Hematopoietic multipotent progenitor cell treated with erythropoietin and hydrocortisone succinate and interleukin-3 and kit ligand, for 8 days (in vitro differentiated cells): ENCODE measurements around the gene TMEM236.

Experiments
- DNase-seq: peaks from one replicate; pipeline ENCODE4 v3.0.0-alpha.2; 2015

TMEM236 gene

DNA sequence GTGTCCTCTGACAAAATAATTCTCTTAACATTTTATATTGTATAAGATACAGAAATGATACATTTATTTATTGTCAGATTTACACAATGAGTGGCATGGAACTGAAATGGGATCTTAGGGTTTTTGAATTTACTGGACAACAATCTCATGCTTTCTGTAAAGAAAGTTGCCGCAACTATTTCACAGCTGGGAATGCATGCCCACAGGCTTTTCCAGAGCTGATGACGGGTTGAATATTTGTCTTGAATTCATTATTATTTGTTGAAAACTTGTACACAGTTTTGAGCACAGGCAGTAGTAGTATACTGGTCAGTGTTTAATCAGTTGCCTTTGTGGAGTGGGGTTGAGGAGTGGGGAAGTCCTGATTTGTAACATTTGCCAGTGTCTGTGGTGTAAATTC, 36.6 kb downstream of the TMEM236 start:
- DNase-seq, result no peak

DNA sequence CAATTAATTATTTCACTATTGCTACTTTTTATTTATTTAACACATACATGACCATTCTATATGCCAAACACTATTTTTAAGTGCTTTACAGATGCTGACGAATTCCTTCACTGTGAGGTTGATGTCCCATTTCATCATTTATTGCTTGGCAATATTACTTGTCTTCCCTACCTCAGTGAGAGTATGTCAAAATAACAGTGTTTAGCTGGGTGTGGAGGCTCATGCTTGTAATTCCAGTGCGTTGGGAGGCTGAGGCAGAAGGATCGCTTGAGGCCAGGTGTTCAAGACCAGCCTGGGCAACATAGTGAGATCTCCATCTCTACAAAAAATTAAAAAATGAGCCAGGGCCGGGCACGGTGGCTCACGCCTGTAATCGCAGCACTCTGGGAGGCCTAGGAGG, 37.4 kb downstream of the TMEM236 start:
- DNase-seq, result no peak

DNA sequence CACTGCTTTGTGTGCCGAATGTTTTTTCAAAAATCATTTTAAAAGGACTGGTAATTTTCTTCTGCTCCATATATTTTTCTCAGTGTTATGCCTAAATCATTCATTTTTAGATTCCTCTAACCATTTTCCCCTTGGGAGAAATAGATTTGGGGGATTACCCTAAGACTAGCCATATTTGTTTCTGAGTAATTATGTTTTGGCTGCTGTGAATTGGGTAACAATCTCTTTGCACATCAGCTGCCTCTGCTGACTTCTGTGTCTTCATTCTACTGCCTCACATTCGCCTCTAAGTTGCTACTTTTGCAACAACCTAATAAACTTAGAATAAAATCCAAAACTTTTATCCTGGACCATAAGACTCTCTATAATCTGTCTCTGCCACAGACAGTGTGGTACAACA, 38.6 kb downstream of the TMEM236 start:
- DNase-seq, result no peak

DNA sequence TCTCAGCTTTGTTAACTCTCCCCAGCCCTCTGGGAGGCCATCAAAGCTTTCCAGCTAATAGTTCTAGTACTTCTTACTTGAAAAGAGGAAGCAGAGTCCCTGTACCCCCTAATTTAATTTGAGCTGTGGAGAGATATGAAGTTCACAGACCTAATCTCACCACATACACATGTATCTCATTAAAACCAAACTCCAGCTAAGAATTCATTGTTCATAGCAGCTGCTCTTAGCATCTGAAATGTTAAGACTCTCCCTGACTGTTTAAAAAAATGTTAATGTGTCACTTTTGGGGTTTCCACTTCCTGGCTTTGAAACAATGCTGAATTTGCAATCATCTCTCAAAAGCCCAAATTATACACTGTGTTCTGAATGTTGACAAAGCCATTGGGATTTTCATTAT, 41.0 kb downstream of the TMEM236 start:
- DNase-seq, result peak; percentile 40

DNA sequence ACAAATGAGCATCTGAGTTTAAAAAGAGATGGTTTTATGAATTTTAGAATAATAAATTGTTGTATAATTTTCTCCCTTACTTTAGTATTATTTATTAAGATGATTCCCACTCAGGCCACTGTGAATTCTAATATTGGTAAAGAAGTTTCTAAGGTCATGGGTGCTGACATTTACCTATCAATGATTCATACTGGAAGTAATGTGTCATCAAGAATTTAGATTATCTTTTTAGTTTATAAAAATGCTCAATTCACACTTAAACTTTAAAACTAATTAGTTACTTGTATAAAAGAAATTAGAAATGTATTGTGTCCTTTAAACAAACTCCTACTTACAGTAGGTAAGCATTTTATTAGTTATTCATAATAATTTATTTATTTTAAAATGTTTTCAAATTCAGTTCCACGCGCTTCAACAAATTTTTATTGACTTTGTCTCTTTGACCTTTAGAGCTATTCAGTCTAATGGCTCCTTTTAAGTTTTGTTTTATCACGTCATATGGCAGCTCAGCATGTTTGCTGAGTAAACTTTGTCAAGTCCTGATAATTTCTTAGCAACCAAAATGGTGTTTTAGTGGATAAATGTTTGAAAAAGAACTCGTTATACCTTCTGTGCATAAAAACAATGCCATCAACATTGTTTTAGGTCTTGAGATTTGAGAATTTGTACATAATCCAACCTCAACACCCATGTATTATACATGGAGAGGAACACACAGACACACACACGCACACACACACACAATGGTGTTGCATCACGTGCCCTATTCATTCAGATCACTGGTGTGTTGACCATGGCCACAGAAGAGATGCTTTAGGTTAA, 42.0 kb downstream of the TMEM236 start:
- no peak for DNase-seq

DNA sequence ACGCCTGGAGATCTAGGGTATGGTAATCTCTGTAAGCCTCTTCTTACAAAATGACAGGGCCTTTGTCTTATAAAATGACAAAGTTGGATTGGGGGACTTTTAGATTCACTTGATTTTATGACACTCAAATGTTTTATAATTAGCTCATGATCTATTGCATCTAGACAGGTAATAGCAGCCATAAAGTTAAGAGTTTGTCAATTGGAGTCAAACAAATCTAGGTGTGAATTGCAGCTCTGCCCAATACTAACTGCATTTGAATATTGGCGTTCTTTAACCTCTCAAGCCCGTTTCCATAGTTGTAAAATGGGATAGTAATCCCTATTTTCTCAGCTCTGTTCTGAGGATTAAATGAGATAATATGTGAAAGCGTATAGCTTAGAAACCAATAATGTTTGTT, 43.1 kb downstream of the TMEM236 start:
- no peak for DNase-seq

DNA sequence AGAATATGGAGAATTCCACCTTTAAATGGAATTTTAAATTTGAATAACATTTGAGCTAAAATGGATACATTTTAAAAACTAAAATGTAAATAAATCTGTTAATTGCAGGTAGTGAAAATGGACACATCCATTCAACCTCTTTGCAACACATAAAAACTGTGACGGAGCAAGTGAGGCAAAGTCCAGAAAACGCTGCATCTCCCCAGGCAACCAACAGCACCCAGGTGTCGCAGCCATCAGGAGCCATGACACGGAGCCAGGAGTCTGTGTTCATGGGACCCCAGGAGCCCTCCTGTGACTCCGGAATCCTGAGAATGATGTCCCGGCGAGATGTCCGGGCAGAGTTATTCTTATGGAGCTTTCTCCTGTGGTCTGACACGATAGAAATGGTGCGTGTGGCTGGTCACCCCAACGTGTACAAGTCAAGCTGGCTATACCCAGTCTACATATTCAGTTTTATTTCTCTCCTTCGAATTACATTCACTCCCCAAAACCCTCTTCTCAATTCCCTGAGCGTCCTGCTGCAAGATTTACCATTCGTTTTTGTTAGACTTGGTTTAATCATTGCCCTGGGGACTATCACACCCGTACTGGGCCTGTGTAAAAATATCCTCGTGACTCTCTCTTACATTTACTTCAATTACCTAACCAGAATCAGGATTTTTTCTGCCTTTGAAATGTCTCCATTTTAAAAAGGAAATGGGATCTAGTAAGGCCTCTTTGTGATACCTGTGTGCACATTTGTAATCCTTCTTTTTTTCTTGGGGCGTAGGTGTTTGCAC, 44.0 kb downstream of the TMEM236 start:
- DNase-seq, result no peak

DNA sequence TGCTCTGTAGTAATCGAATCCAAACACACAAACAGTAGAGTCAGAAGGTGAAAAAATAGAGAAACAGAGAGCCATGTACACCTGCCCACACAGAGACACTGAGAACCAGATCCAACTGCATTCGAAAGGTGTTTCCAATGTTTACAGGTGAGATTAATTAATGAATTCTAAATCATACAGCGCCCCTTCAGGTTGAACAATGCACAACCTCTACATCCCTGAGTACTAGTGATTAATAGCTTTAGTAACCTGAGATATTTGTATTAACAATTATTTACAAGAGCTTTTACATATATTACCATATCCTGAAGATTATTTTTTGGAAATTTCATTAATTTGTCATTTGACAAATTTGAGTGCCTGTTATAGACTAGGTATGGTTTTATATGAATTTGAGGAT, 49.5 kb downstream of the TMEM236 start:
- DNase-seq, result no peak

DNA sequence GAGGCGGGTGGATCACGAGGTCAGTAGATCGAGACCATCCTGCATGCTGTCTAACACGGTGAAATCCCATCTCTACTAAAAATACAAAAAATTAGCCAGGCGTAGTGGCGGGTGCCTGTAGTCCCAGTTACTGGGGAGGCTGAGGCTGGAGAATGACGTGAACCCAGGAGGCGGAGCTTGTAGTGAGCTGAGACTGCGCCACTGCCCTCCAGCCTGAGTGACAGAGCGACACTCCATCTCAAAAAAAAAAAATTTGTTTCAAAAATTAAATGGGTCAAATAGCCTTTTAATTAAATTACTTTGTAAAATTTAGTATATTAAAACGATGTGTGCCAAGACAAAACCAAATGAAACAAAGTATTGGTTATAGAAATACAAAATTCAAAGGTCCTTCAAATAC, 50.3 kb downstream of the TMEM236 start:
- DNase-seq, result no peak

DNA sequence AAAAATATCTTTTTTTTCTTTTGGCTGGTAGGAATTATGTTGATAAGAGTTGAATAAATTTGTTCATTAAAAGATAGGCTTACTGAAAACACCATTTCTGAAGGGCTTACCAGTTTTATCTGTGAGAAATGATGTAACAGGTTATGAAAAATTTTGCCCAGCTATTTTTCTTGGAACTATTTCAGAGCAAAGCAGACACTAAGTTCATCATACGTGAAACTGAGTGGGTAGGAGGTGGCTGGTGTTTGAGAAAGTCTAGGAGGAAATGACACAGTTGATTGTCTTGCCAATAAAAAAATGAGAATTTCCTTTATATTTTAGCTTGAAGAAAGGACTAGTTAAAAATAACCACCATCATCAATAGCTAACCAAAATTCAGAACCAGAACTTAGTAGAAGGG, 51.0 kb downstream of the TMEM236 start:
- DNase-seq, result no peak

DNA sequence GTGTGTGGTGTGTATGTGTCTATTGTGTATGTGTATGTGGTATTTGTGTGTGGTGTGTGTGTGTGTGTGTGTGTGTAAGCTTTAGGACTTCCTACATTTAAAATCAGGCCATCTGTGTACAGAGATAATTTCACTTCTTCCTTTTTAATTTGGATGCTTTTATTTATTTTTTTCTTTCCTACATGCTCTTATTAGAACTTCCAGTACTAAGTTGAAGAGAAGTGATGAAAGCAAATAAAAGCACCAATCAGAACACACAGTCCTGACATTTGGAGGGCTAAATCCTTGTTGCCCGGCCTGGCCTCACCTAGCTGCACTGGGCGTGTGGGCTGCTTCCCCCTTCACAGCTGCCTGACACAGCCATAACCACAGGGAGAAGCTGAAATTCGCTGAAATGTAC, 53.3 kb downstream of the TMEM236 start:
- no peak for DNase-seq

DNA sequence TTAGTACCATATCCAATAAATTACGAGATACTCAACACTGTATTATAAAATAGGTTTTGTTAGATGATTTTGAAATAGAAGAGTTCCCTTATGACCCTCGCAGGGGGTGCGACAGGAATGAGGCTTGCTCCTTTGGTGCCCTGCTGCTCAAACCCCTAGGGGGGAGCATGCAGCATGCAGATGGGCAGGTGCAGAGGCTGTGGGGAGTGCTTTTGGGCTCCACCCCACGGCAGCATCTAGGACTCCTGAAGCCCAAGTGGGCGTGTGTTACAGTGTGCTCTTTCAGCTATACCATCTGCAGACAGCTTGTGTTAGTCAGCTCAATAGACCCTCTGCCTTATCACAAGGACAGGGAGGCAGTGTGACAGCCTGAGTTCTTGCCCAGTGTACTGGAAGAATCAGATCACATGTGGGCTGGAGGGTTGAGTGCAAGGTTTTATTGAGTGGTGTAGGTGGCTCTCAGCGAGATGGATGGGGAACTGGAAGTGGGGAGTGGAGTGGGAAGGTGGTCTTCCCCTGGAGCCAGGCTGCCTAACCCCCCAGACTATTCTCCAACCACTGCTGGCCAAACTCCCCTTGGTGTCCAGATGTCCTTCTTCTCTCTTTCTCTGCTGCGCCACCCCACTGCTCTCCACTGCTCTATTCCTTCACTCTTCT, 54.0 kb downstream of the TMEM236 start:
- DNase-seq, result peak; percentile 70

DNA sequence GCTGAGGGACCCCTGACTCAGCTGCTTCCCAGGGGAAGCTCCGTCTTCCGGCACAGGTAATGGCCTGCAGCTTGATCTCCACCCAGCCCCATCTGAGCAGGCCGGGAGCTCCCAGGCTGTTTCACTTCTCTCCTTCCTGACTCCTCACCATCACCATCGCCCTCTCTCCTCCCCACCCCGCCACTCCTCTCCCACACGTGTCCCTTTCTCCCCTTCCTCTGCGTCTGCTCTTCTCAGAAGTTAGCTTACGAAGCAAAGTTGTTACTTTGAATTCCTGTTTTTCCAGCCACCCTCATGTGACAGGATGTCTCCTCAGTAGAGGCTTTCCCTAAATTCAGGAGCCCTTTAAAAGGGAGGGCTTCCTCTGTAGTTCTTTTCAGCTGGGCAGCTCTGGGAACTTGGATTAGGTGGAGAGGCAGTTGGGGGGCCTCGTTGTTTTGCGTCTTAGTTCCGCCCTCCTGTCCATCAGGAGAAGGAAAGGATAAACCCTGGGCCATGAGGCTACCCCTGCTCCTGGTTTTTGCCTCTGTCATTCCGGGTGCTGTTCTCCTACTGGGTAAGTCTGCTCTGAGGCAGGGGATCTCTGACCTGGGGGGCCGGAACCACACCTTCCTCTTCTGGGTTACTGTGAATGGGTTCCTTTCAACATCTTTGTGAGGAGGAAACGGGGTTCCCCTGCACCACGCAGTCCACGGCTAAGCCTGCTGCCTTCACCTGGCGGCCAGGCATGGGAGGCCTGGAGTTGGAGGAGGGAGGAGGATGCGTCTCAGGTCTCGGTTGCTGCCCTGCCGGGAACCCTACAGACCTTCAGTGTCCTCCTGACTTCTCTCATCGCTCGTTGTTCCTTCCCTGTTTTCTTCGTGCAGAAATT, 57.2 kb downstream of the TMEM236 start, which contains the start of gene MRC1:
TSS of gene MRC1 (plus strand) at position 378 of the 871 bp plus-strand sequence. CDS start at position 496, 118 bp downstream.
- no peak for DNase-seq

DNA sequence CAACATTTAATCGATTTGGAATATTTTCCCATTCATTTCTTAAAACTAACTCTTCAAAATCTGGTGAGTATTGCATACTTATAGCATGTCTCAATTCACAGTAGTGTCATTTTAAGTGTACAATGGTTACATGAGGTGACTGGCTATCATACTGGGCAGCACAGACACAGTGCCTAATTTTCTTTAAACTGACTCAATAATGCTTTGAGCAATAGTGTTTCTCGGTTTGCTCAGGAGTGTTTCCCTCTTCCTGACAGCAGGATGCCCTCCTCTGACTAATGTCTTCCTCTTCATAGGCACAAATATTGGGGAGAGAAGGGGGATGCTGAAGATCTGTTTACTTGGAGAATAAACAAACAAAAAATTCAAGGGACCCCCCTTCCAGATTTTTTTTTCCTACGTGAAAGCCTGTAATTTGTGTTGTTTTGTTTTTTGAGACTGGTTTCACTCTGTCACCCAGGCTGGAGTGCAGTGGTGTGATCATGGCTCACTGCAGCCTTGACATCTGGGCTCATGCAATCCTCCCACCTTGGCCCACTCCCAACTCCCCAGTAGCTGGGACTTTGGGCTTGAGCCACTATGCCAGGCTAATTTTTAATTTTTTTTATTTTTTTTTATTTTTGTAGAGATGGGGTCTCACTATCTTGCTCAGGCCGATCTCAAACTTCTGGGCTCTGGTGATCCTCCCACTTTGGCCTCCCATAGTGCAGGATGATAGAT, 59.3 kb downstream of the TMEM236 start:
- DNase-seq, result no peak

DNA sequence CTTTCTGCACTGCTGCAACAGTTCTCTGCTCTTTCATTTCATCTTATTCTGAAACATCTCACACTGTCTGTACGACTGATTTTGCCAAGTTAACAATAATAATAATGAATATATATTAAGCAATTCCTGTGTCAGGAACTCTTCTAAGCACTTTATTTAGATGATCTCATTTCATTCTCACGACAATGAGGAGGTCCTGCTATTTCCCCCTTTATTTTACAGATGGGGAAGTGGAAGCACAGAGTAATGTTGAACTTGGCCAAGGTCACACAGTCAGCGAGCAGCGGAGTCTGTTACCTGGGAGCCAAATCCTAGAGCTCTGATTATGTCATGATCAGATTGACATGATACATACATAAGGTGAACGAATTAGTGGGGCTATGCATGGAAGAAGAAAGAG, 63.0 kb downstream of the TMEM236 start:
- no peak for DNase-seq

DNA sequence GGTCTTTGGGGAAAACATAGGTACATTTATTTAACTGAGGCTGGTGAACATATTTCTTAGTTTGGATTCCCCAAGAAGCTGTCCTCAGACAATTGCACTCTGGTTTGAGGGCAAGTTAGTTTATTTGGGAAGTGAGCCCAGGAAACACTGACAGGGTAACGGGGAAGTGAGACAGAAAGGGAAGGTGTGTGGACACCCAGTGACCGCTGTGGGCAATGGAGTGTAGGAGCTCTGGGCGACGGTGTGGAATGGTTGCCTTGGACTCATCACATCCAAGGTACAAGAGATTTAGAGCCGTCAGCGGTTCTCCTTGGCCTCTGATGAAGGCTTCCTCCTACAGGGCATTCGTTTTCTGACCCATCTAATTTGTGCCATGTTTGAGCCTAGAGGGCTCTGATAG, 64.2 kb downstream of the TMEM236 start:
- DNase-seq, result no peak

DNA sequence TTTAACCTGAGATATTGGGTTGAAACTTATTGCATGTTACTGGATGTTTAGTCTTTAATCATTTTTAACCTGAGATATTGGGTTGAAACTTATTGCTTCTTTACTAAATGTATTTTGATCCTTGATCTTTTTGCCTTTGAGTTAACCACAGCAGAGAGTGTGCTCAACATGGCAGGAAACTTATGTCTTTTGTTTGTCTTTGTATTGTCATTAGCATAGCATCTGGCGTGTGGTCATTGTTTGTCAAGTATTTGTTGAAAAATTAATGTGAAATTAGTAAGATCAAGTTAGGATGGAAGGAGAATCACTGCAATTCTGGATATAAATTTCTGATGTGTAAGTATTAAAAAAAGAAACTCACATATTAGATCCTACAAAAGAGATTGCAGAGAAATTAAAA, 65.3 kb downstream of the TMEM236 start:
- DNase-seq, result no peak

DNA sequence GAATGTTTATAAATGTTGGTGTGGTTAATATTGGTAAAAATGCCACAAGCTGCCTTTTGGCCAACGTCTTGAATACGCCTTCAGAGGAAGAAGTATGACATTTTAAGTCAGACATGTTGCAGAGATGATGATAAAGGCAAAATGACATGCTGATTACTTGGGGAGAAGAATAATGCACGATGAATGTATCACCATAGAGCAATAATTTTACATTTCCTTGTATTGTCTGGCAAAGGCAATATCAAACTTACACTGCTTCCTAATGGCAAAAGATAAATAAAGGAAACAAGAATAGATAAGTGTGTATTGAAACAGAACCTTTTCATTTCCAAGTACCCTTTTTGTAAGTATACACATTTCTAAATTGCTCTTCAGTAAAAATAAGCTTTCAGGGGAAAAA, 65.8 kb downstream of the TMEM236 start:
- DNase-seq, result no peak

DNA sequence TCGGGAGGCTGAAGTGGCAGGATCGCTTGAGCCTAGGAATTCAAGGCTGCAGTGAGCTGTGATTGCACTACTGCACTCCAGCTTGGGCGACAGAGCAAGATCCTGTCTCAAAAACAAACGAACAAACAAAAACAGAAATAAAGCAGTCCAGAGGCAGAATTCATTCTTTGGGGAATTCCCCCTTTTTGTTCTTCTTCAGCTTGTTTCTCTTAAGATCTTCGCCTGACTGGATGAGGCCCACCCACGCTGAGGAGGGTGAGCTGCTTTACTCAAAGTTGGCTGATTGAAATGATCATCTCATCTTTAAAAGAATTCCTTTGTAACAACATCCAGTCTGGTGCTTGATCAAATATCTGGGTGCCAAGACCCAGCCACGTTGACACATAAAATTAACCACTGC, 67.8 kb downstream of the TMEM236 start:
- no peak for DNase-seq

DNA sequence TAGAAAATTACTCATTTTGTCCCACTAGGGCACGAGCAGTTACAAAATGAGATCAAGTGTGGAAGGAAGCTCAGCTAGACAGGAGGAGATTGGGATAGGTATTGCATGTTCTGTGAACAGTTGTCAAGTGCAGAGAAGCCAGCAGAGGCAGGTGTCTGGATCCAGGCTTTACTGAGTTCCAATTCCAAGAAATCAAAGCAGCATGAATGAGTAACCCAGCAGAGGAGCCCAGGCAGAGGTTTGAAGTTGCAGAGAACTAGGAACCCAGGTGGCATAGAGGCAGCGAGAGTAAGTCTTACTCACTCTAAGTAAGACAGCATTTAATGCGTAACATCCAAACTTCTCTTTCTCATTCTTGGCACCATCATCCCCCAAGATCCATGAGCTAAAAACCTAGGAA, 68.9 kb downstream of the TMEM236 start:
- no peak for DNase-seq

DNA sequence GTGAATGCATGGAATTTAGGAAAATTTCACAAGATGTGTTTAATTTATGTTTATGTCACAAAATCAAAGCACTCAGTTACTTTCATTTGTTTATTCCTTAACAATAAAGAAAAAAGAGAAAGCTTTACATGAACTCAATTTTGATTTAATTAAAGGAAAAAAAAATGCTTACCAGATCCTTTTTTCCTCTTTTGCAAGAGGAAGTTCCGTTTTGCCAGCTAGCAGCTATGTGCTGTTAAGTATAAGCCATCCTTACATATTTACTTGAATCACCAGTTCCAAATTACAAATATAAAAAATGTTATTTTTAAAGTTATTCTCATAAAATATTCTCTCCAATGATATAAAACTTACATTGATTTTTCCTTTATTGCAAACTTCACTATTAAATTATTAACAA, 69.9 kb downstream of the TMEM236 start:
- no peak for DNase-seq

DNA sequence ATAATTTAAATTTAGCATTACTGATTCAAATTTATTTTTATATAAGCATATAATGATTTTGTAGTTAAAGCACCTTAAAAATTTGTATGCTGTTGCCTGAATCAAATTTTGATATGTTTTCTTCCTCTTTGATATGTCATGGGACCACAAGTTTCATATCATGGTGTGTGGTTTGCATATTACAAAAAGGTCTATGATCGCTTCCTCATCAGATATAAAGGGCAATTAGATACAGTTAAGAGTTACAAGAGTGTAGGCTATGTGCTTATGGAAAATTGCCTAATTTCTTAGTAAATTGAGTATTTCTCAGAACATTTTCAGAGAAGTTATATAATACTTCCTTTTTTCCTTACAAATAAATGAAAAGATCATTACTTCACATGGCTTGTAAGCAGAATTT, 79.3 kb downstream of the TMEM236 start:
- DNase-seq, result peak; percentile 40
